PC-9 (cell line): ENCODE measurements around the gene STK32B. TPM values are rescaled to one million over a fixed set of nuclear protein-coding genes. Genes with fewer than 3 reads are reported as not detected.

Experiments used
- BruUV-seq: library from RNA; stranded (reverse); fragments of 400-500 nt; replicated peaks from 2 replicates; lab custom pipeline; 2021; lab: Mats Ljungman, UMichigan
- CTCF ChIA-PET: fragments of 300-600 bp; sonication (Branson Sonifier 250); formaldehyde crosslinking; loops from one replicate; lab custom pipeline; 2022; ENCODE audit warnings: antibody characterized with exemption; lab: Charles Lee
- POLR2A ChIA-PET: fragments of 300-600 bp; sonication (Branson Sonifier 250); formaldehyde crosslinking; loops from one replicate; lab custom pipeline; 2022; ENCODE audit warnings: antibody characterized with exemption; ENCODE audit not compliant: unreplicated experiment; lab: Charles Lee
- DNase-seq, 2 experiments: peaks; one replicate each; pipeline versions ENCODE4 v3.0.0 to v3.0.0-alpha.2; 2015 to 2022; ENCODE audit warnings: mixed read lengths in 1 of 2
- H2AFZ ChIP-seq: fragments of 200-600 bp; sonication (generic); 2 replicates; pipeline ENCODE4 v1.8.1; 2017; ENCODE audit warnings: antibody characterized with exemption
- H3F3A ChIP-seq: fragments of 200-600 bp; sonication (generic); 2 replicates; pipeline ENCODE4 v1.8.1; 2017; ENCODE audit warnings: antibody characterized with exemption, mild to moderate bottlenecking, low read depth; ENCODE audit not compliant: insufficient read depth
- H3K27ac ChIP-seq: fragments of 200-600 bp; sonication (generic); 2 replicates; pipeline ENCODE4 v1.6.1; 2016; ENCODE audit warnings: mixed run types
- H3K27me3 ChIP-seq: fragments of 200-600 bp; sonication (generic); 2 replicates; pipeline ENCODE4 v1.6.1; 2016; ENCODE audit warnings: low read depth, mixed run types; ENCODE audit not compliant: insufficient read depth
- H3K36me3 ChIP-seq: fragments of 200-600 bp; sonication (generic); 2 replicates; pipeline ENCODE4 v1.6.1; 2016; ENCODE audit warnings: low read depth, mixed run types
- H3K4me1 ChIP-seq: fragments of 200-600 bp; sonication (generic); replicated peaks from 2 replicates; pipeline ENCODE4 v1.6.1; 2016; ENCODE audit warnings: mixed run types; ENCODE audit not compliant: insufficient read depth
- H3K4me2 ChIP-seq: fragments of 200-600 bp; sonication (generic); 2 replicates; pipeline ENCODE4 v1.6.1; 2017; ENCODE audit warnings: mixed run types
- H3K4me3 ChIP-seq: fragments of 200-600 bp; sonication (generic); 2 replicates; pipeline ENCODE4 v1.6.1; 2016; ENCODE audit warnings: mixed run types
- H3K79me2 ChIP-seq: fragments of 200-600 bp; sonication (generic); 2 replicates; pipeline ENCODE4 v1.6.1; 2017; ENCODE audit warnings: low read depth, mixed run types
- H3K9me2 ChIP-seq: fragments of 200-600 bp; sonication (generic); 2 replicates; pipeline ENCODE4 v1.8.1; 2017; ENCODE audit warnings: mild to moderate bottlenecking; ENCODE audit not compliant: insufficient read depth
- H3K9me3 ChIP-seq: fragments of 200-600 bp; sonication (generic); 2 replicates; pipeline ENCODE4 v1.8.1; 2016; ENCODE audit warnings: low read depth; ENCODE audit not compliant: insufficient read depth
- H4K20me1 ChIP-seq: fragments of 200-600 bp; sonication (generic); 2 replicates; pipeline ENCODE4 v1.8.1; 2017; ENCODE audit not compliant: insufficient read depth
- CTCF ChIP-seq: fragments of 200-600 bp; sonication (generic); conservative IDR thresholded peaks from 2 replicates; pipeline ENCODE4 v1.6.1; 2017; ENCODE audit warnings: mixed run types, antibody characterized with exemption, mild to moderate bottlenecking, moderate library complexity
- EZH2 ChIP-seq: fragments of 200-600 bp; sonication (generic); IDR thresholded peaks from 2 replicates; pipeline ENCODE4 v1.8.0; 2017; ENCODE audit warnings: antibody characterized with exemption, low read depth
- intact Hi-C: fragments of 100-400 bp; cut with micrococcal nuclease; formaldehyde crosslinking; loops from one replicate; pipeline ENCODE4 v1.10.0; 2022; ENCODE audit not compliant: unreplicated experiment
- total RNA-seq: library from RNA; stranded (reverse); gene quantifications from 2 replicates; pipeline ENCODE4 v1.2.3, GENCODE V29; 2021

Gene STK32B
- total RNA-seq, 1 experiment from 2014 or later = not detected

- no peak for TF ChIP-seq EZH2
- TF ChIP-seq CTCF = no peak
- ChIA-PET POLR2A (no interaction called here), CTCF (no interaction called here)
- intact Hi-C loops = no loop called here
- Histone ChIP-seq H3K4me3 (no peak overlapping the region), H3K36me3 (no peaks in the 10 kb centered on the region), H3K4me1 (peaks cover 15% of the 10 kb centered on the region; the same call in 1 of the 2 replicates), H3K27ac (no peak overlapping the region), H4K20me1 (no peaks in the 10 kb centered on the region), H3K4me2 (no peak overlapping the region), H3K79me2 (no peaks in the 10 kb centered on the region), H3K9me3 (no peaks in the 10 kb centered on the region), H3F3A (peaks cover 7% of the 10 kb centered on the region), H2AFZ (no peak overlapping the region), H3K27me3 (peaks cover 36% of the 10 kb centered on the region), H3K9me2 (no peaks in the 10 kb centered on the region)
- BruUV-seq = no TSS peak
- DNase-seq = no peak
Observed at GRCh38 chr4:5040856-5041620, 10.2 kb upstream of the STK32B start.

GRCh38 chr4:5041699-5042098, 9.6 kb upstream of the STK32B start:
- TF ChIP-seq CTCF = no peak
- no peak for TF ChIP-seq EZH2
- H3K27me3 ChIP-seq = peaks cover 37% of the 10 kb centered on the region
- ChIA-PET CTCF (no interaction called here), POLR2A (no interaction called here)
- no peaks in the 10 kb centered on the region for H4K20me1 ChIP-seq
- H3K9me3 ChIP-seq = no peaks in the 10 kb centered on the region
- H3K4me3 ChIP-seq = no peak overlapping the region
- no peaks in the 10 kb centered on the region for H3K79me2 ChIP-seq
- H3K4me1 ChIP-seq = peaks cover 15% of the 10 kb centered on the region; the same call in 1 of the 2 replicates
- no peaks in the 10 kb centered on the region for H3K9me2 ChIP-seq
- no TSS peak for BruUV-seq
- H3K36me3 ChIP-seq = no peaks in the 10 kb centered on the region
- H3F3A ChIP-seq = peaks cover 7% of the 10 kb centered on the region
- H3K27ac ChIP-seq = no peak overlapping the region
- DNase-seq = no peak
- no peak overlapping the region for H3K4me2 ChIP-seq
- no peak overlapping the region for H2AFZ ChIP-seq
- intact Hi-C loops = no loop called here

GRCh38 chr4:5043579-5043978, 7.7 kb upstream of the STK32B start:
- CTCF ChIA-PET = no interaction called here
- H3K36me3 ChIP-seq = no peaks in the 10 kb centered on the region
- no peaks in the 10 kb centered on the region for H3K9me2 ChIP-seq
- H4K20me1 ChIP-seq = no peaks in the 10 kb centered on the region
- peaks cover 39% of the 10 kb centered on the region for H3K27me3 ChIP-seq
- no peak overlapping the region for H2AFZ ChIP-seq
- intact Hi-C loops = no loop called here
- no peak for TF ChIP-seq EZH2
- no peak for TF ChIP-seq CTCF
- no peak for DNase-seq
- no TSS peak for BruUV-seq
- peaks cover 3% of the 10 kb centered on the region; the same call in 1 of the 2 replicates for H3F3A ChIP-seq
- H3K27ac ChIP-seq = no peak overlapping the region
- no peak overlapping the region for H3K4me3 ChIP-seq
- H3K4me1 ChIP-seq = peaks cover 4% of the 10 kb centered on the region; the same call in 1 of the 2 replicates
- no peaks in the 10 kb centered on the region for H3K79me2 ChIP-seq
- POLR2A ChIA-PET = no interaction called here
- H3K9me3 ChIP-seq = no peaks in the 10 kb centered on the region
- no peak overlapping the region for H3K4me2 ChIP-seq
